Neural progenitor cell (in vitro differentiated cells): Measurements from ENCODE around the gene SLC15A1.

ENCODE experiments used
- EZH2phosphoT487 ChIP-seq: fragments of 200-600 bp; sonication (generic); IDR thresholded peaks from 2 replicates; pipeline ENCODE4 v1.6.1; 2017; ENCODE audit warnings: antibody characterized with exemption
- TF ChIP-seq, protein P1 (sequence below): fragments of 200-600 bp; sonication (generic); IDR thresholded peaks from 2 replicates; pipeline ENCODE4 v1.5.1; 2017; ENCODE audit warnings: antibody characterized with exemption, mild to moderate bottlenecking

DNA sequence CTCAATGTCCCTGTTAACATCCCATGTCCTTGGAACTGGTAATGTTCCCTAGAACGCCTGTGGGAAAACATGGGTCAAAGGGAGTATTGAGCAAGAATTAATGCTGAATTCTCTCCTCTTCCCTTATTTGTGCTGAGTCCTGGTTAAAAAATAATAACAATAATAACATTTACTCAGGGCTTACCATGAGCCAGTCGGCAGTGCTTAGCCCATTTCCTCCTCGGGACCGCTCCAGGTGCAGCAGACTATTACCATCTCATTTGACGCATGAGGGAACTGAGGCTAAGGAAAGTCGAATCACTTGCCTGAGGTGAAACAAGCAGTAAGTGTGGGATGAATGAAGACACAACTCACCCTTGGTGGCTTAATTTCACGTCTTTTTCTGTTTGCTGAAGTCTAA, 33.6 kb upstream of the SLC15A1 start:
- TF ChIP-seq, protein P1, sequence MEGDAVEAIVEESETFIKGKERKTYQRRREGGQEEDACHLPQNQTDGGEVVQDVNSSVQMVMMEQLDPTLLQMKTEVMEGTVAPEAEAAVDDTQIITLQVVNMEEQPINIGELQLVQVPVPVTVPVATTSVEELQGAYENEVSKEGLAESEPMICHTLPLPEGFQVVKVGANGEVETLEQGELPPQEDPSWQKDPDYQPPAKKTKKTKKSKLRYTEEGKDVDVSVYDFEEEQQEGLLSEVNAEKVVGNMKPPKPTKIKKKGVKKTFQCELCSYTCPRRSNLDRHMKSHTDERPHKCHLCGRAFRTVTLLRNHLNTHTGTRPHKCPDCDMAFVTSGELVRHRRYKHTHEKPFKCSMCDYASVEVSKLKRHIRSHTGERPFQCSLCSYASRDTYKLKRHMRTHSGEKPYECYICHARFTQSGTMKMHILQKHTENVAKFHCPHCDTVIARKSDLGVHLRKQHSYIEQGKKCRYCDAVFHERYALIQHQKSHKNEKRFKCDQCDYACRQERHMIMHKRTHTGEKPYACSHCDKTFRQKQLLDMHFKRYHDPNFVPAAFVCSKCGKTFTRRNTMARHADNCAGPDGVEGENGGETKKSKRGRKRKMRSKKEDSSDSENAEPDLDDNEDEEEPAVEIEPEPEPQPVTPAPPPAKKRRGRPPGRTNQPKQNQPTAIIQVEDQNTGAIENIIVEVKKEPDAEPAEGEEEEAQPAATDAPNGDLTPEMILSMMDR, result no peak
- no peak for TF ChIP-seq EZH2phosphoT487
